Activated CD8-positive, alpha-beta memory T cell treated with anti-CD3 and anti-CD28 coated beads, Interleukin-2, amount 50 U/mL, for 4 hours (primary cell): Measurements from ENCODE around the gene CRB2.

Experiments
- DNase-seq: peaks from one replicate; pipeline ENCODE4 v3.0.0-alpha.2; 2020

CRB2 gene

GRCh38 chr9:123424552-123425225, 68.7 kb downstream of the CRB2 start:
- no peak for DNase-seq

DNA sequence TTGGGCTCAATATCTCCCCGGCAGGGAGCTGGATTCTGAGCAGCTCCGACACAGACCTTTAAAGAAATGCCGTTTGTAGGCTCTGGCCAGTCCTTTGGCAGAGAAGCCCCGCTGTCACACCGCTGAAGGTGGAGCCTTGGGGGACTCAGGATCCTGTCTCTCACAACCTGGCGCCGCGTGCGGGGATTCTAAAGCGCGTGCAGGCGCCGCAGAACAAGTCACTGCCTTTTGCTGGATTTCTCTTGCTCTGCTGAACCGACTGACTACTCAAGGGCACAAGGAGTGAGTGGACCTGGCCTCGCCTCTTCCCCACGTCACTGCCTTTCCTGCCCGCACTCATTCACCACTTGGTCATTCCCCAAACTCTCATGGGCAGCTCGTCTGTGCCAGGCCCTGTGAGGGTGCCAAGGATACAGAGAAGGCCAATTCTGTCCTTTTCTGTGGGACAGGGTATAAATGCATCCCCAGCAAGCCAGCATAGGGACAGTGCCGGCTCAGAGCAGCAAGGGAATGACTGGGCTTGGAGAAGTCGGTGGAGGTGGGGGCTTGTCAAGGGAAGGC, 69.3 kb downstream of the CRB2 start:
- no peak for DNase-seq

GRCh38 chr9:123425836-123426365, 69.9 kb downstream of the CRB2 start:
- no peak for DNase-seq

DNA sequence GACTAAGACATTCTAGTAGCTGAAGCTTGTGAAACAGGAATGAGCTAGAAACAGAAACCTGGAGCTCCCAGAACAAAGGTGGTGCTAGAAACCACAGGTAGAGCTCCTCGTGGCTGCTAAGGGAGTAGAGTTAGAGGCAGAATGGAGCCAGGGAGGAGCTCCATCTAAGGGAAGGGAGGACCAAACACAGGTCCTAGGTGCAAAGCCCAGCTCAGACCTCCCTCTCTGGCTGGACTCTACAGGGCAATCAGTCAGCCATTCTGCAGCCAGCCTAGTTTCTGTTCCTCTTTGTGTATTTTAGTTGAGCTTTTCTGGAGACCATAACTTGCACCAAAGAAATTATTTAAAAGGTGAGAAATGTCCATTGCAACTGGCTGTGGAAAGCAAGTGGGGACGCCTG, 70.4 kb downstream of the CRB2 start:
- DNase-seq: no peak
